ENCODE data around the gene PTPRH. TPM values are rescaled to one million over a fixed set of nuclear protein-coding genes. Genes with fewer than 3 reads are reported as not detected.
"Not testable (repeated sequence)": the region's sequence is repeated elsewhere in the genome, so short reads cannot be mapped to it uniquely, and the experiment has no call there.

Gene PTPRH
- total RNA-seq, 1 donor from 2014 or later = 1.1 TPM

GRCh38 chr19:55156202-55157063, 52.9 kb downstream of the PTPRH start:
- Histone ChIP-seq H3K27ac (replicated peaks) (peak overlapping the region; percentile 95), H3K27me3 (ENCODE audit: low read depth) (peaks cover 43% of the 10 kb centered on the region), H3K4me1 (peaks cover 69% of the 10 kb centered on the region), H3K4me3 (peak overlapping the region; percentile 77), H3K36me3 (peaks cover 32% of the 10 kb centered on the region), H3K9me3 (replicated peaks) (no peaks in the 10 kb centered on the region)
- peak; percentile 63 for DNase-seq
- no peak for TF ChIP-seq CTCF (IDR thresholded peaks at IDR 0.05; ENCODE audit: borderline replicate concordance)
- intact Hi-C loops (cut with micrococcal nuclease) = no loop called here

GRCh38 chr19:55155784-55156183, 53.5 kb downstream of the PTPRH start:
- DNase-seq; H3K9me3 ChIP-seq (replicated peaks); intact Hi-C loops (cut with micrococcal nuclease): not testable (repeated sequence)
- Histone ChIP-seq H3K4me1 (peaks cover 73% of the 10 kb centered on the region), H3K27me3 (ENCODE audit: low read depth) (peaks cover 37% of the 10 kb centered on the region), H3K4me3 (peak overlapping the region; percentile 77), H3K27ac (replicated peaks) (peak overlapping the region; percentile 95), H3K36me3 (peaks cover 32% of the 10 kb centered on the region)

GRCh38 chr19:55153652-55154264, 55.5 kb downstream of the PTPRH start:
- intact Hi-C loops (cut with micrococcal nuclease) = no loop called here
- Histone ChIP-seq H3K27ac (replicated peaks) (peak overlapping the region; percentile 30), H3K4me1 (peaks cover 55% of the 10 kb centered on the region), H3K27me3 (ENCODE audit: low read depth) (peaks cover 46% of the 10 kb centered on the region), H3K9me3 (replicated peaks) (no peaks in the 10 kb centered on the region), H3K4me3 (peak overlapping the region; percentile 66), H3K36me3 (peaks cover 32% of the 10 kb centered on the region)
- no peak for DNase-seq
- TF ChIP-seq CTCF (IDR thresholded peaks at IDR 0.05; ENCODE audit: borderline replicate concordance) = no peak

- Histone ChIP-seq H3K4me3 (peak overlapping the region; percentile 66), H3K4me1 (peaks cover 45% of the 10 kb centered on the region), H3K27me3 (ENCODE audit: low read depth) (peaks cover 51% of the 10 kb centered on the region), H3K36me3 (peaks cover 29% of the 10 kb centered on the region), H3K9me3 (replicated peaks) (no peaks in the 10 kb centered on the region), H3K27ac (replicated peaks) (peak overlapping the region; percentile 83)
- no peak for TF ChIP-seq CTCF (IDR thresholded peaks at IDR 0.05; ENCODE audit: borderline replicate concordance)
- intact Hi-C loops (cut with micrococcal nuclease) = no loop called here
- DNase-seq = no peak
Observed at GRCh38 chr19:55152017-55152416, 57.3 kb downstream of the PTPRH start.

- H3K4me1 ChIP-seq = peaks cover 43% of the 10 kb centered on the region
- peak; percentile 36 for DNase-seq
- no peak within 1 kb of the TSS for H3K4me3 ChIP-seq
- H3K36me3 ChIP-seq = peaks cover 24% of the 10 kb centered on the region
- intact Hi-C loops (cut with micrococcal nuclease) = no loop called here
- no peak for TF ChIP-seq CTCF (IDR thresholded peaks at IDR 0.05; ENCODE audit: borderline replicate concordance)
- H3K27me3 ChIP-seq (ENCODE audit: low read depth) = peaks cover 59% of the 10 kb centered on the region
- H3K27ac ChIP-seq (replicated peaks) = peak within 1 kb of the TSS; percentile 83
- H3K9me3 ChIP-seq (replicated peaks) = no peaks in the 10 kb centered on the region
Observed at GRCh38 chr19:55149078-55150003, 60.0 kb downstream of the PTPRH start, which contains the start of gene TNNT1. TSS of gene TNNT1 (minus strand) at chr19:55149206. CDS start at chr19:55147157, 2,049 bp downstream.

Data from left ventricle myocardium inferior (tissue), 1 donor.